Measurements from ENCODE around the gene TUBAL3.

- no peak for TF ChIP-seq CTCF (IDR thresholded peaks at IDR 0.05; ENCODE audit: extremely low read depth in 1 of 2, insufficient read depth in 1 of 2, low read depth in 1 of 2, low read length in 2 of 2)
- no peak for TF ChIP-seq JUN (IDR thresholded peaks at IDR 0.05; ENCODE audit: borderline replicate concordance, insufficient read depth, insufficient read length, low read depth)
- no peak for TF ChIP-seq POLR2A (IDR thresholded peaks at IDR 0.05; ENCODE audit: low read depth, low read length)
Observed at GRCh38 chr10:5418584-5418983, 14.0 kb upstream of the TUBAL3 start.

Data from endothelial cell of umbilical vein (primary cell).